ENCODE measurements around the gene WNT9B. TPM values are rescaled to one million over a fixed set of nuclear protein-coding genes. Genes with fewer than 3 reads are reported as not detected.

The WNT9B gene
- total RNA-seq, 1 donor from 2014 or later, result not detected

- no peaks in the 10 kb centered on the region for H3K36me3 Mint-ChIP-seq (ENCODE audit: low read depth)
- no peak overlapping the region for H3K4me3 Mint-ChIP-seq
- no peaks in the 10 kb centered on the region for H3K4me1 Mint-ChIP-seq
- DNase-seq, result no peak
- H3K9me3 Mint-ChIP-seq, result no peaks in the 10 kb centered on the region
- H3K27ac Mint-ChIP-seq, result no peak overlapping the region
- intact Hi-C loops (cut with micrococcal nuclease), result no loop called here
- H3K27me3 Mint-ChIP-seq, result peaks cover 16% of the 10 kb centered on the region
Observed at GRCh38 chr17:46888727-46889126, 37.3 kb downstream of the WNT9B start.

GRCh38 chr17:46889519-46889918 is 38.1 kb downstream of the WNT9B start:
- DNase-seq, result no peak
- intact Hi-C loops (cut with micrococcal nuclease), result no loop called here
- Mint-ChIP-seq H3K9me3 (no peaks in the 10 kb centered on the region), H3K4me1 (no peaks in the 10 kb centered on the region), H3K36me3 (ENCODE audit: low read depth) (no peaks in the 10 kb centered on the region), H3K4me3 (no peak overlapping the region), H3K27me3 (peaks cover 16% of the 10 kb centered on the region), H3K27ac (no peak overlapping the region)

- no peak for DNase-seq
- H3K9me3 Mint-ChIP-seq, result no peaks in the 10 kb centered on the region
- no peaks in the 10 kb centered on the region for H3K36me3 Mint-ChIP-seq (ENCODE audit: low read depth)
- intact Hi-C loops (cut with micrococcal nuclease), result no loop called here
- H3K27me3 Mint-ChIP-seq, result peaks cover 16% of the 10 kb centered on the region
- no peaks in the 10 kb centered on the region for H3K4me1 Mint-ChIP-seq
- H3K27ac Mint-ChIP-seq, result no peak overlapping the region
- H3K4me3 Mint-ChIP-seq, result no peak overlapping the region
Observed at GRCh38 chr17:46889992-46890564, 38.7 kb downstream of the WNT9B start.

GRCh38 chr17:46890638-46891037 is 39.3 kb downstream of the WNT9B start:
- Mint-ChIP-seq H3K27me3 (peaks cover 16% of the 10 kb centered on the region), H3K4me1 (no peaks in the 10 kb centered on the region), H3K9me3 (no peaks in the 10 kb centered on the region), H3K36me3 (ENCODE audit: low read depth) (no peaks in the 10 kb centered on the region), H3K4me3 (no peak overlapping the region), H3K27ac (no peak overlapping the region)
- DNase-seq, result no peak
- intact Hi-C loops (cut with micrococcal nuclease), result no loop called here

- Mint-ChIP-seq H3K9me3 (no peaks in the 10 kb centered on the region), H3K36me3 (ENCODE audit: low read depth) (no peaks in the 10 kb centered on the region), H3K4me1 (no peaks in the 10 kb centered on the region), H3K27me3 (peaks cover 14% of the 10 kb centered on the region), H3K4me3 (no peak overlapping the region), H3K27ac (no peak overlapping the region)
- DNase-seq, result no peak
- intact Hi-C loops (cut with micrococcal nuclease), result no loop called here
Observed at GRCh38 chr17:46892192-46892703, 40.9 kb downstream of the WNT9B start.

GRCh38 chr17:46894024-46894423 is 42.6 kb downstream of the WNT9B start:
- intact Hi-C loops (cut with micrococcal nuclease), result no loop called here
- H3K36me3 Mint-ChIP-seq (ENCODE audit: low read depth), result no peaks in the 10 kb centered on the region

GRCh38 chr17:46894476-46895151 is 43.2 kb downstream of the WNT9B start:
- no peaks in the 10 kb centered on the region for H3K36me3 Mint-ChIP-seq (ENCODE audit: low read depth)

More at GRCh38 chr17:46894024-46894423, 42.6 kb downstream of the WNT9B start:
- no peaks in the 10 kb centered on the region for H3K4me1 Mint-ChIP-seq
- no peak for DNase-seq
- H3K9me3 Mint-ChIP-seq, result no peaks in the 10 kb centered on the region
- H3K27ac Mint-ChIP-seq, result no peak overlapping the region
- H3K27me3 Mint-ChIP-seq, result peaks cover 12% of the 10 kb centered on the region
- no peak overlapping the region for H3K4me3 Mint-ChIP-seq

GRCh38 chr17:46895171-46895570 is 43.8 kb downstream of the WNT9B start:
- H3K27ac Mint-ChIP-seq, result no peak overlapping the region
- no peaks in the 10 kb centered on the region for H3K9me3 Mint-ChIP-seq
- no peaks in the 10 kb centered on the region for H3K4me1 Mint-ChIP-seq
- DNase-seq, result no peak
- intact Hi-C loops (cut with micrococcal nuclease), result no loop called here
- H3K36me3 Mint-ChIP-seq (ENCODE audit: low read depth), result no peaks in the 10 kb centered on the region
- H3K4me3 Mint-ChIP-seq, result no peak overlapping the region
- H3K27me3 Mint-ChIP-seq, result peaks cover 8% of the 10 kb centered on the region

More at GRCh38 chr17:46894476-46895151, 43.2 kb downstream of the WNT9B start:
- H3K27me3 Mint-ChIP-seq, result peaks cover 12% of the 10 kb centered on the region
- no peak for DNase-seq
- H3K4me3 Mint-ChIP-seq, result no peak overlapping the region
- intact Hi-C loops (cut with micrococcal nuclease), result no loop called here
- no peak overlapping the region for H3K27ac Mint-ChIP-seq
- no peaks in the 10 kb centered on the region for H3K9me3 Mint-ChIP-seq
- H3K4me1 Mint-ChIP-seq, result no peaks in the 10 kb centered on the region

- H3K4me3 Mint-ChIP-seq, result no peak overlapping the region
- H3K4me1 Mint-ChIP-seq, result no peaks in the 10 kb centered on the region
- no peak for DNase-seq
- H3K36me3 Mint-ChIP-seq (ENCODE audit: low read depth), result no peaks in the 10 kb centered on the region
- H3K27me3 Mint-ChIP-seq, result peaks cover 9% of the 10 kb centered on the region
- intact Hi-C loops (cut with micrococcal nuclease), result no loop called here
- no peak overlapping the region for H3K27ac Mint-ChIP-seq
- no peaks in the 10 kb centered on the region for H3K9me3 Mint-ChIP-seq
Observed at GRCh38 chr17:46896991-46897390, 45.6 kb downstream of the WNT9B start.

GRCh38 chr17:46898364-46898763 is 47.0 kb downstream of the WNT9B start:
- intact Hi-C loops (cut with micrococcal nuclease), result no loop called here
- no peaks in the 10 kb centered on the region for H3K36me3 Mint-ChIP-seq (ENCODE audit: low read depth)
- no peak overlapping the region for H3K4me3 Mint-ChIP-seq
- no peak overlapping the region for H3K27ac Mint-ChIP-seq
- no peak for DNase-seq
- H3K9me3 Mint-ChIP-seq, result no peaks in the 10 kb centered on the region
- no peaks in the 10 kb centered on the region for H3K4me1 Mint-ChIP-seq
- peaks cover 6% of the 10 kb centered on the region for H3K27me3 Mint-ChIP-seq

- no peak overlapping the region for H3K27ac Mint-ChIP-seq
- H3K9me3 Mint-ChIP-seq, result peaks cover 3% of the 10 kb centered on the region
- H3K27me3 Mint-ChIP-seq, result peaks cover 7% of the 10 kb centered on the region
- no peak for DNase-seq
- H3K4me3 Mint-ChIP-seq, result no peak overlapping the region
- peaks cover 1% of the 10 kb centered on the region for H3K4me1 Mint-ChIP-seq
- H3K36me3 Mint-ChIP-seq (ENCODE audit: low read depth), result no peaks in the 10 kb centered on the region
- intact Hi-C loops (cut with micrococcal nuclease), result no loop called here
Observed at GRCh38 chr17:46898860-46899259, 47.5 kb downstream of the WNT9B start.

- H3K36me3 Mint-ChIP-seq (ENCODE audit: low read depth), result no peaks in the 10 kb centered on the region
- peaks cover 5% of the 10 kb centered on the region for H3K4me1 Mint-ChIP-seq
- no peak for DNase-seq
- peaks cover 8% of the 10 kb centered on the region for H3K27me3 Mint-ChIP-seq
- H3K9me3 Mint-ChIP-seq, result peaks cover 7% of the 10 kb centered on the region
- intact Hi-C loops (cut with micrococcal nuclease), result no loop called here
- H3K4me3 Mint-ChIP-seq, result no peak overlapping the region
- H3K27ac Mint-ChIP-seq, result no peak overlapping the region
Observed at GRCh38 chr17:46901291-46901690, 49.9 kb downstream of the WNT9B start.

GRCh38 chr17:46903762-46904672 is 52.6 kb downstream of the WNT9B start:
- Mint-ChIP-seq H3K4me3 (no peak overlapping the region), H3K4me1 (peaks cover 5% of the 10 kb centered on the region), H3K36me3 (ENCODE audit: low read depth) (no peaks in the 10 kb centered on the region), H3K27ac (no peak overlapping the region), H3K9me3 (peaks cover 7% of the 10 kb centered on the region), H3K27me3 (peaks cover 8% of the 10 kb centered on the region)
- no peak for DNase-seq
- intact Hi-C loops (cut with micrococcal nuclease), result no loop called here

Data from activated CD4-positive, alpha-beta T cell treated with anti-CD3 and anti-CD28 coated beads, Interleukin-2, amount 10 ng/mL, durations not matched to agents 24 days and 14 days (primary cell).